ENCODE data around the gene GALNTL6.
A peak's percentile ranks its signal among the peaks of the same experiment; 100 is the strongest.

The GALNTL6 gene

DNA sequence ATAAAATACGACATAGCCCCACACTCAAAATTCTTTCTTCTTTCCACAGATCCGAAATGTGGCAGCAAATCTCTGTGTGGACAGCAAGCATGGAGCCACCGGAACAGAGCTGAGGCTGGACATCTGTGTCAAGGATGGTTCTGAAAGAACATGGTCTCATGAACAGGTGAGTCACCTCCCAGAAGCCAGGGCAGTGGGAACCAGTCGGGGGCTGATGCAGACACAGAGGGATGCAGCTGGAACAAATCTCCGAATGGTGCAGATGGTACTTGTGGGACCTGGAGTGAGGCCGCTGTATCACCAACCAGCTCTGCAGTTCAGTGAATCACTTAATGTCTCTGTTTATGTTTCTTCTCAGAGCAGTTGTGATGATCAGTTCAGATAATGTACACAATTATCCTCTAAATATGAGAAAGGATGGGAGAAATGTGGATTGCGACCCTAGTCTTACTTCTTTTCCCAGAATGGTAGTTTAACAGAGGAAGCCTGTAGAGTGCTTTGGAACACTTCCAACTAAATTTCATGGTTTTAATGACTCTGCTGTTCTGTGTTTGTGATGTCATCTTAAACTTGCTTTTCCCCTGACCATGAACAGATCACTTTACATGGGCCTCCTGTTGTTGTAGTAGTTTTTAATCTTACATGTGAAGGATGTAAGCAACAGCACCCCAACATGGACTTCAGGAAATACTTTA is 1196.1 kb downstream of the GALNTL6 start:
- DNase-seq (ENCODE audit: extremely low read depth, low read depth), result no peak
- TF ChIP-seq, protein P1, sequence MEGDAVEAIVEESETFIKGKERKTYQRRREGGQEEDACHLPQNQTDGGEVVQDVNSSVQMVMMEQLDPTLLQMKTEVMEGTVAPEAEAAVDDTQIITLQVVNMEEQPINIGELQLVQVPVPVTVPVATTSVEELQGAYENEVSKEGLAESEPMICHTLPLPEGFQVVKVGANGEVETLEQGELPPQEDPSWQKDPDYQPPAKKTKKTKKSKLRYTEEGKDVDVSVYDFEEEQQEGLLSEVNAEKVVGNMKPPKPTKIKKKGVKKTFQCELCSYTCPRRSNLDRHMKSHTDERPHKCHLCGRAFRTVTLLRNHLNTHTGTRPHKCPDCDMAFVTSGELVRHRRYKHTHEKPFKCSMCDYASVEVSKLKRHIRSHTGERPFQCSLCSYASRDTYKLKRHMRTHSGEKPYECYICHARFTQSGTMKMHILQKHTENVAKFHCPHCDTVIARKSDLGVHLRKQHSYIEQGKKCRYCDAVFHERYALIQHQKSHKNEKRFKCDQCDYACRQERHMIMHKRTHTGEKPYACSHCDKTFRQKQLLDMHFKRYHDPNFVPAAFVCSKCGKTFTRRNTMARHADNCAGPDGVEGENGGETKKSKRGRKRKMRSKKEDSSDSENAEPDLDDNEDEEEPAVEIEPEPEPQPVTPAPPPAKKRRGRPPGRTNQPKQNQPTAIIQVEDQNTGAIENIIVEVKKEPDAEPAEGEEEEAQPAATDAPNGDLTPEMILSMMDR (IDR thresholded peaks at IDR 0.05; ENCODE audit: low read depth, low read length, missing control alignments), result no peak
- H3K4me3 ChIP-seq (replicated peaks; ENCODE audit: low read depth, low read length), result no peak overlapping the region

DNA sequence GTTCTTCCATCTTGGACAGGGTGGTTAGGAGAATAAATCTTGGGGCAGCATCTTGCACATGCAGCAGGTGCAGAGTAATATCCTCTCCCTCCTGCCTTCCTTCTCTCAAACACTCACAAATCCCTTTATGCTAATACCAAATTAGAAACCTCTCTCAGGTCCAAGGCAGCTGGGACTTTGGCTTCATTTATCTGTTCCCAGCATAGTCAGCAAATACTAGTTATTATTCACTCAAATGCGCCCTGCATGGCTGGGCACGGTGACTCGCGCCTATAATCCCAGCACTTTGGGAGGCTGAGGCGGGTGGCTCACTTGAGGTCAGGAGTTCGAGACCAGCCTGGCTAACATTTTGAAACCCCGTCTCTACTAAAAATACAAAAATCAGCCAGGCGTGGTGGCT is 1199.4 kb downstream of the GALNTL6 start:
- no peak for DNase-seq (ENCODE audit: extremely low read depth, low read depth)
- no peak overlapping the region for H3K4me3 ChIP-seq (replicated peaks; ENCODE audit: low read depth, low read length)
- TF ChIP-seq, protein P1 (IDR thresholded peaks at IDR 0.05; ENCODE audit: low read depth, low read length, missing control alignments), result no peak

DNA sequence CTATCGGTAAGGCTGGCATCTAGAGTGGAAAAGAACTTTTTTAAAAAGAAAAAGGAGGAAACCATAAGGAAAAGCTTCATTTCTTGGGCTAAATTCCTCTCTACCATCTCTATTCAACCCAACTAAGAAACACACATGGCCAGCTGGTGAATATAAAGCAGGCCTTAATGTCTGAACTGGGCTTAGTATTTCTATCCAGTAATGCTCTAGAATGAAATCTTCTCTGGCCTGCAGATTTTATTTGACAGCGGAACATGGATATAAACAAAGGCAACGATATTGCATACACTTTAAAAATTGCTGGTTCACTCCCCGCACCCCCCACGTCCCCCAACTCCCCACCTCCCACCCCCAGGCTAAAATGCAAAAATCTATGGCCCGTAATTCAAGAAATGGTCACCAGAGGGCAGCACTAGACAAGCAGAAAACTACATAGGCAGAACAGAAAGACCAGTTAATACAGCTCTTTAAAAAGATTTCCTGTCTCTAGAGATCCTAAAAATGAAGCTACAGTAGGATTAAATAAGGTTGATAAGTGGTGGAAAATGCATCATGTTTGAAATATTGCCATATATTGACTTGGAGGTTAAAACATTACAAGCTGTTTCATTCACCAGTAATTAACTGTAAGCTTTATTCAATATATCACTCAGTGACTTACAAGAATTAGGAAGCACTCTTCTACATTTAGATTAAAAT is 1200.2 kb downstream of the GALNTL6 start:
- TF ChIP-seq, protein P1 (IDR thresholded peaks at IDR 0.05; ENCODE audit: low read depth, low read length, missing control alignments), result peak; percentile 47
- DNase-seq (ENCODE audit: extremely low read depth, low read depth), result no peak
- H3K4me3 ChIP-seq (replicated peaks; ENCODE audit: low read depth, low read length), result no peak overlapping the region

DNA sequence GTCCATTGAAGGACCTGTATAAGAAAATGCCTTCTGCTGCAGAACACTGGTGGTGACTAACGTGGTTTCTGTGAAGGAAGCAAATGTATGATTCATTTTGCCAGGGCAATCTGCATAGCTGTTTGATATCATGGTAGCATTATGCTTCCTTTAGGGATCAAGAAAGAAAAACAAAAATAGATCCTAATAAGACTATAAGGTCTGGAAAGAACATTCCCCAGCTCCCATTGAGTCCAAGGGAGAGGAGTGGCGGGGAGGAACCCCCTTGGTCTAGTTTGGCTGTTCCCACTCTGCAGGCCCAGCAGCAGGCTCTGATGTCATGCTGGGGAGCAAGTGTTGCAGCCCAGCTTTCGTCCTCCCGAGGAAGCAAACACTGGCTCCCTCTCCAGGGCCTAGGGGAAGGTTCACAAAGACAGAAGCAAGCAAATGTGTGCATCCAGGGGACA is 1200.9 kb downstream of the GALNTL6 start:
- no peak for DNase-seq (ENCODE audit: extremely low read depth, low read depth)
- H3K4me3 ChIP-seq (replicated peaks; ENCODE audit: low read depth, low read length), result no peak overlapping the region
- TF ChIP-seq, protein P1 (IDR thresholded peaks at IDR 0.05; ENCODE audit: low read depth, low read length, missing control alignments), result no peak

DNA sequence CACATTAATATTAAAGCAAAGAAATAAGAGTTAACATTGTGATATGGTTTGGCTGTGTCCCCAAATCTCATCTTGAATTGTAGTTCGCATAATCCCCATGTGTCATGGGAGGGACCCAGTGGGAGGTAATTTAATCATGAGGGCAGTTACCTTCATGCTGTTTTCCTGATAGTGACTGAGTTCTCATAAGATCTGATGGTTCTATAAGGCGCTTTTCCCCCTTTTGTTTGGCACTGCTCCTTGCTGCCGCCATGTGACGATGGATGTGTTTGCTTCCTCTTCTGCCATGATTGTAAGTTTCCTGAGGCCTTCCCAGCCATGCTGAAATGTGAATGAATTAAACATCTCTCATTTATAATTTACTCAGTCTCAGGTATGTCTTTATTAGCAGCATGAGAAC is 1201.6 kb downstream of the GALNTL6 start:
- DNase-seq (ENCODE audit: extremely low read depth, low read depth), result no peak
- no peak overlapping the region for H3K4me3 ChIP-seq (replicated peaks; ENCODE audit: low read depth, low read length)
- TF ChIP-seq, protein P1 (IDR thresholded peaks at IDR 0.05; ENCODE audit: low read depth, low read length, missing control alignments), result no peak

DNA sequence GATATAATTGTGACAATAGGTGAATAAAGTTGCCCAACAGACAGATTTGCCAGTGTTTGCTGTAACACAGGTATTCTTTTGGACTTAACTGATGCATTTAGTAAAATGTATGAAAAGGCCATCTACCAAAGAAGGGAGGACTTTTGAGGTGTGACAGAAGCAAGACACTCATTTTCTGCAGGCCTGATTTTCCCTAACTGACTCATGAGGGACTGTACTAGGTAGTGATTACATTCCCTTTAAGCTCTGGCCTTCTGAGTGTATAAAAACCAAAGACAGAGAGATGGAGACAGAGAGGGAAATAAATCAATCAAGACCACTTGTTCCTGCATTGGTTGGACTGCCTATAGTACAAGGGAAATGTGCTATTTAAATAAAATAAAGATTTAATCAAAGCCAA is 1204.6 kb downstream of the GALNTL6 start:
- no peak overlapping the region for H3K4me3 ChIP-seq (replicated peaks; ENCODE audit: low read depth, low read length)
- TF ChIP-seq, protein P1 (IDR thresholded peaks at IDR 0.05; ENCODE audit: low read depth, low read length, missing control alignments), result no peak
- DNase-seq (ENCODE audit: extremely low read depth, low read depth), result no peak
